GM21360 (cell line): Measurements from ENCODE around the gene YBX2.
"Not testable (repeated sequence)": the region's sequence is repeated elsewhere in the genome, so short reads cannot be mapped to it uniquely, and the experiment has no call there.

ENCODE experiments used
- ATAC-seq: cut with Tn5 transposase; IDR thresholded peaks from one replicate; pipeline ENCODE4 v1.9.1; 2021; ENCODE audit warnings: mild to moderate bottlenecking, moderate library complexity; ENCODE audit not compliant: unreplicated experiment

The YBX2 gene

DNA sequence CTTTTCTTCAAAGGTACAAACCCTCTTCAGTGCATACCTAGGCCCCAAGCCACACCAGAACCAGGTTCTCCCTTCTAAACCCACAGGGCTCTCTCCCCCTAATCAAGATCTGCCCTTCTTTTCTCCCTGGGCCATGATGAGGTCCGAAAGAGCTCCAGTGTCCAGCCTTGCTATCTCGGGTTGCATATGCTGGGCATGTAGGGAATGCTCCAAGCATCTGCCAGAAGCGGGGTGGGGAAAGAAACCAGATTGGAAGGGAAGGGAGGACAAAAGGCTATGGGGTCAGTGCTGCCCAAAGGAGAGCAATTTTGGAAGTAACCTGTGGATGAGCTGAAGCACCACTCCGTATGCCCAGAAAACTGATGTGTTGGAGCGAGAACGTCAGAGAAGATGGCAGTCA, 45.2 kb downstream of the YBX2 start:
- ATAC-seq, result no peak

DNA sequence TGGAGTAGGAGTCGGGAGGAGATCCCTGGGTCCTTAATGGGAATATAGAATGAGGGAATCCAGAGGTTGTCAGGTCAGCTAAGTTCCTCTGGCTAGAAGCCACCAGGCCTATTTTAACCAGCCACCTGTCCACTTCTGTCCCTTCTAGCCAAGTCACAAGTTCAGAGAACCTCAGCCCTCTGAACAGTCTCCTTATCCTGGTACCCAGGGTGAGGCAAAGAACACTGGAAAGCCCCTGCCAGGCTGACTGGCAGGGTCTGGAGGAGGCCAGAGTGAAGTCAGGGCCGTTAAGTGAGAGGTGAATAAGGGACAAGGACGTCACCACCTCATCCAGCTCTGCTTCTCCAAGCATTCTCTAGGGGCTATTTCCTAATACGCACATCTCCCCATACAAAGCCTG, 45.6 kb downstream of the YBX2 start:
- ATAC-seq, result no peak

DNA sequence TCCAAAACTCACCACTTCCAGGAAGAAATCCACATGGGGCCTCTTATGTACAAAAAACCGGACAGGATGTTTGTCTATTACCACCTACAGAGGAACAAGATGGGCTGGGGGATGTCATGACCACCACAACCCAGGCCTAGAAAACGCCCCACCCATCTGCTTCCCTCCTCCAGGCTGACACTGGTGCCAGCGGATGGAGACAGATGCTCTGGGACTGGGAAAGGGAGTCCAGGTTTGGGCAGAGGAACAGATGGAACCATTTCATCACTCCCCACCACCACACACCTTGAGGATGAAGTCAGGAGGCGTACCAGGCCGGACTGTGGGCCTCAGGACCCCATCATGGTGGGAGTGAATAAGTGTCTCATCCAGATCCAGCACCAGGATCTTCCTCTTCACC, 47.7 kb downstream of the YBX2 start:
- no peak for ATAC-seq

DNA sequence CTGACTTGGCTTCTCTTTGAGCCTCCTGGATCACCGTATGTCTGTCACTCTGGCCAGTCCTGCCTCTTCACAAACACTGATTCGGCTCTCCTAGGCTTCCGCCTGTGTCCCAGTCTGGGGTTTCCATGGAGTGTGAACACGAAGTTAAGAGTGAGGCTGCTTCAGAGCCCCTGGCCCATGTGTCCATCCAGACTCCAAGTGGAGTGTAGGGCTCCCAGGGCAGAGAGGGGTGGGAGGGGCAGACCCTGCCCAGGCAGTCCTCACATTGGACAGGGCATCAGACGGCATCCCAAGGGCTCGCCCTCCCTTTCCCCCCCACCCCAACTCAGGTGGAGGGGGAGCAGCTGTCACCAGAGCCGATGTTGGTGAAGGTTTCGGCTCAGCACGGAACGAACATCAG, 50.6 kb downstream of the YBX2 start:
- ATAC-seq, result not testable (repeated sequence)

DNA sequence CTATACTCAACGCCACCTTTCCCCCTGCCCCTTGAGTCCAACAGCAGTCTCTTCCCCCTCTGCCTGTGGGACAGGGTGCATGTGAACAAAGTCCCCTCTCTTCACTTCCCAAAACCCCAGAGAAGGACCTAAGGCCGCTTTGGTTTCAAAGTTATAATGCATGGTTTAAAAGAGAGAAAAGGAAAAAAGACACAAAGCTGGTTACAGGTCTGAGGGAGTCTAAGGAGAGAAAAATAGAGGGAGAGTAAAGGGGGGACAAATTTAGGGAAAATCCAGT, 51.0 kb downstream of the YBX2 start:
- ATAC-seq, result no peak

DNA sequence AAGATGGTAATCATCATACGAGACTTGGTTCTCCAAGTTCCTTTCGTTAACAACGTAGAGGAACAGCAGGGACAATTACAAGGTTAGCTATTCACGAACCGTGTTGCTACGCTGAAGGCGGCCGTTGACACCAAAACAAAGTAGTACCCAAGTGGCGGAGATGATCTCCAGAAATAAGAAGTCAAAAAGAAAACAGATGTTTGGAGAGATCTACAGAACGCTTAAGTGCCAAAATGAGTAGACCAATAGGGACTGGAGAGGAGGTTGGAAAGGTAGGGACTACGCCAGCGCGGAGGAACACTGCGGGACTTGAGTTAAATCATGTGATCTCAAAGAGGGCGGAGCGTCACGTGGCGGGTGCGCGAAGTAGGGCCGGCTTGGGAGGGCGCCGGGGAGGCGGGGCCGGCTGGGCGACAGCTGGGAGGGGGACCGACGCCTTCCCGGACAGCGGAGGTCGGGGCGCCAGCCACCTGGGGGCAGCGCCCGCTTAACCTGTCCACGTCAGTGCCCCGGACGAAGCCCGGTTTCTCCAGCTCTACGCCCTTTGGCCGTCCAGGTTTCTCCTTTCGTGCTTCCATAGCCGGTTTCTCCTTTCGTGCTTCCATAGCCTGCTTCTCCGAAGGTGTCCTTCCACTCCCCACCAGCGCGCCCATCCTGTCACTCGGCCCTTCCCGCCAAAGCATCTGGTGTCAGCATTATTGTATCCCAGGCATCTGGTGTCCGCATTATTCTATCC, 51.6 kb downstream of the YBX2 start:
- ATAC-seq, result peak; percentile 46

DNA sequence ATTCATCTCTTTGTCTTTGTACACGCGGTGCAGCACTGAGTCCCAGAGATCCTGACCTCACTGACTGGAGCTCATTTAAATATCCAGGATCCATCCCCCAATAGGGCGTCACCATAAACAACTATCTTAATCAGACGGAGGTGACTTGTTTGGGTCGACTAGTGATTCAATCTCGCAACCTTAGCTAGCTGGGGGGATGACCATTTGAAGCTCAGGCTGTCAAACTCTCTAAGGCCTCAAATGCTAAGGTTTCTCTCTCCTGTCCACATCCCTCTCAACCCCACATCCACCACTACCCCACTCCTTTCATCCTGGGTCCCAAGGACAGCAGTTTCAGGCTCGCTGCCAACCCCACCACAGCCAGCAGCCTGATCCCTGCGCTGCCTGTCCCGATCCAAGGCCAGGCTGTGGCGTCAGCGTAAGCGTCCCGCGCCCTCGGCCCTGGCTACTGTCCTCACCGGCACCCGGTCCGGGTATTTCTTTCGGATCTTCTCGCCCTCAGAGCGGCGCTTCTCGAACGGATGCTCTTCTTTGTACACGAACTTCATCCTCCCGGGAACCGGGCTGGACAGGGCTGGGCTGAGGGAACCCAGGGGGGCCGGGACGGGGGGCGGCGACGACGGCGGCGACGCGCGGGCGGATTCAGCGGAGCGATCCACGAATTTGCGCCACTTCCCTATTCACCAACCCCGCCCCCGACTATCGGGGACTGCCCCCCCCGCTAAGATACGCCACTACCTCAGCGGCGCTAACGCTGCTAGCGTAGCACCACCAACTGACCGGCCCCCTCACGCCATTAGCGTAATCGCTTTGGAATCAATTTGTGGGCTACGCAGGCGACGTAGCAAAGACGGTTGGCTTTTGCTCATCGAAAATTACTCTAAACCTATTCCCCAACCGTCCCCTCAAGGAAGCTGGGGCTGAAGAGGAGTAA, 52.4 kb downstream of the YBX2 start, which contains the start of gene GABARAP:
Gene GABARAP, minus strand, starts transcription at position 667 of the 934 bp plus-strand sequence. Its CDS starts 119 bp downstream, at position 548.
- peak; percentile 25 for ATAC-seq

DNA sequence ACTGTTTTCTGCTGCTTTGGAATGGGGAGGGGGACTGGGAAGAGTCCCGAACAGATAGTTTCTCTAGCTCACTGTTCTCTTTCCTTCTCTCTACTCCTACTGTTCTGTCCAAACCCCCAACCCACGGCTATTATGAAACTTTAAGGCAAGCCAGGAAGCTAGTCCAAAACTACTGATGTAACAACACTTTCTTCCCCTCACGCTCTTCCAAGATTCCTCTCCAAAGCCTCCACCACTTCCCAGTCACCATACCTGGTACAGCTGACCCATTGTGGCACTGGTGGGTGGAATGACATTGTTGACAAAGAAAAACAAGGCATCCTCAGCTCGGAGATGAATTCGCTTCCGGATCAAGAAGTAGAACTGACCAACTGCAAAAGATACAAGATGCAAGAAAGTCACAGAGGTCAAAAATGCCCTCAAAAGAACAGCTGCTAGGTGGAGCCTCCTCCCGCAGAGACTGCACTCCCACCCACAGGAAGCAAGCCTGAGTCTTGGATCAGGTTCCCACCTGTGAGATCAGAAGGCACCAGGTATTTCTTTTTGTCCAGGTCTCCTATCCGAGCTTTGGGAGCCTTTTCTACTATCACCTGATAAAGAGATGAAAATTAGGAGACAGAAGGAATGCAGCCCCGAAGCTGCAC, 53.2 kb downstream of the YBX2 start:
- no peak for ATAC-seq

DNA sequence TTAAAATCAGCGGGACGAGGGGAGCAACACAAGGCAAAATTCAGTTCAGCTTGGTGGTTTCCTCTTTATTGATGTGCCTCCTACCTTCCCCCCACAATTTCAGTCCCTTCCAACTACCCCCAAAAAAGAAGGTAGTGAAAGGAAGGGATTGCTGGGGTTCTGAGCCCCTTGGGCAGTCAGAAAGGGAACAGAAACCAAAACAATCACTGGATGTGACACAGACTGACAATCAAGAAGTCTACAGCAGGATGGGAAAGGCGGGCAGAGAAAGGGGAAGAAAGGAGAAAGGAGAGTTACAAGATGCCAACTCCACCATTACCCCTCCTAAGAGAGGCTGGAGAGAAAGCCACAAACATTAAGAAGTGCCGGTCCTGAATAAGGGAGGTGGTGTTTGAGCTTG, 54.1 kb downstream of the YBX2 start:
- ATAC-seq, result no peak

DNA sequence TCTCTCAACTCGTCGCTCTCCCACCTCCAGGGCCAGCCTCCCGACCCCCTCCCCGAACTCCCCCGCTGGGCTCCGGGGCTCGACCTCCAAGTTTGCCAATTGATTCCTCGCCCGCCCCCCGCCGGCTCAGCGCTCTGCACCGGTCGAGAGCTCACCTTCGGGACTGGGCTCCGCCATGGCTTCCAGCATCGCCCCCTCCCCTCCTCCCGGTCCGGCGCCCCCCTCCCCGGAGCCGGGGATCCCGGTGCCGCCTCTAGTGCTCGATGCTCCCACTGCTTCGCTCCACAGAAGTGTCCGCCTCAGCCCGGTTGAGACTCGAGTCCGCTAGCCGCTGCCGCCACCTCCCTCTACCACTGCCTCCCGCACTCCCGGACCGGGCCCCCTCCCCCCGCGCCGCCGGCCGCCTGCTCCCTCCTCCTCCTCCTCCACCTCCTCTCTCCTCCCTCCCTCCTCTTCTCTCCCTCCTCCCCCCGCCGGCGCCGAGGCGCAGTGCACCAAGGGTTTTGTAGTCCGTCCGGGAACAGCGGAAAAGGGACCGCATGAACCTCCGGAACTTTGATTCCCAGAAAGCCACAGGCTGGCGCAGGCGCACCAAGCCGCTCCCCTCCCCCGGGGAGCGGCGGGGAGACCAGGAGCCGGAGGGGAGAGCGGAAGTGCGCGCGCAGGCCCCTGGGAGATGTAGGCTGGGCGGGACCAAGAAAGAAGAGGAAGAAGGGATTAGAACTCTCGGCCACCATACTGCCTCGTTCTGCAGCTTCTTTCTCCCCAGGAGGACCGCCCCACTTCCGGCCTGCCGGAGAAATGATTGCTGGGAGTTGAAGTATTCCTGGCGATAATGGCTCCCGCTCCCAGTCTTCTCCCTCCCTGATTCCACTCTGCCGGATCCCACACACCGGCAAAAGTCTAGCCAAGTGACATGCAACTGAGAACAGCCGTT, 55.1 kb downstream of the YBX2 start, which contains the start of gene PHF23:
Gene PHF23, minus strand, starts transcription at position 367 of the 937 bp plus-strand sequence. Its CDS starts 178 bp downstream, at position 189.
- ATAC-seq, result peak; percentile 36

DNA sequence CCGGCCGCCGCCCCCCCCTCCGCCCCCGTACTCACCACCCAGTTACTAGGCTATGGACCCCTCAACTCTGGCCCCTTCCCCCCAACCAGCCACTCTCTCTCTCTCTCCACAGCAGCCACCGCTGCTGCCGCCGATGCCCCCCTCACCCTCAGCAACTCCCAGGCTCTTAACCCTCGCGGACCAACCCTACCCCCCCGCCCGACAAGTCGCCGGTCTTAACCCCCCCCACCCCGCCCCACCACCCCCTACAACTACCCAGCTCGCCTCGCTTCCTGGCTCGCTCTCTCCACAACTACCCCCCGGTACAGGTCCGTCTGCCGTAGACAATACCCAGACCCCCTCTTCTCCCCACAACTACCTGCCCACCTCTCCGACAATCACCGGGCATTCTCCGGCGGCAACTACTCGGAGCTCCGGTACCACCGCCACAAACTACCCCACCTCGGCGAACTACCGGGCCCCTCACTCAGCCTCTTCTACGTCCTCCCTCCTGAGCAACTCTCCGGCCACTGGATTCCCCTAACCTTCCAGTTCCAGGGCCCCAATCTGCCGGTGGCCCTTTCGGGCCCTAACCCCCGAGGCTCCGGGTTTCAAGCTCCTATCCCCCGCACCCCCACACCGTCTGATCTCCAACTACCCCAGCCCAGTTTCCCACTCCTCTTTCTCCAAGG, 55.9 kb downstream of the YBX2 start:
- no peak for ATAC-seq
